ENCODE data around the gene RBM23.

Gene RBM23

GRCh38 chr14:22883173-22883976, 35.6 kb downstream of the RBM23 start, which contains the start of gene REM2:
TSS of gene REM2 (plus strand) at chr14:22883222. CDS start at chr14:22883288, 66 bp downstream.
- Histone ChIP-seq H3K4me1 (ENCODE audit: control insufficient read depth, insufficient read depth, low read length) (peaks cover 6% of the 10 kb centered on the region), H3K36me3 (ENCODE audit: control insufficient read depth in 2 of 2, insufficient read depth in 1 of 2, low read length in 2 of 2) (peaks cover 0 to 11% of the 10 kb centered on the region in 2 experiments; a peak in 2 of 3 replicates), H3K9me3 (ENCODE audit: control insufficient read depth, insufficient read depth, low read depth, low read length) (no peaks in the 10 kb centered on the region), H3K27ac (ENCODE audit: extremely low read depth, low read depth, low read length) (no peak within 1 kb of the TSS; the same call in 1 of the 2 replicates), H3K4me3 (ENCODE audit: low read depth, low read length) (no peak within 1 kb of the TSS; the same call in 1 of the 2 replicates)
- POLR2A ChIA-PET, result interaction anchor here (0.5 to 1.6 kb wide), 5 partner anchors 12 to 1253 kb away, joined by 3 to 10 read pairs (median 4); partner anchors contain the start of genes DAD1, LRP10 and PSME1
- CTCF ChIA-PET, result interaction anchor here (0.6 to 5.2 kb wide), 12 partner anchors 9 to 327 kb away, joined by 3 to 55 read pairs (median 4); partner anchors contain the start of gene LRP10
- peak; percentile 68 for TF ChIP-seq PRDM10 (tag by site-specific recombination; IDR thresholded peaks at IDR 0.05)
- peak; percentile 76; the same call in 1 of the 2 replicates for TF ChIP-seq ZBTB48 (tag by site-specific recombination; IDR thresholded peaks at IDR 0.05)
- TF ChIP-seq KLF17 (tag by site-specific recombination; IDR thresholded peaks at IDR 0.05), result no peak
- TF ChIP-seq ZNF311 (tag by site-specific recombination; IDR thresholded peaks at IDR 0.05; ENCODE audit: borderline replicate concordance), result no peak
- TF ChIP-seq ZNF654 (tag by site-specific recombination; IDR thresholded peaks at IDR 0.05; ENCODE audit: low read depth), result no peak
- TF ChIP-seq KLF9 (tag by site-specific recombination; IDR thresholded peaks at IDR 0.05; ENCODE audit: low read depth), result no peak
- TF ChIP-seq ZNF341 (tag by site-specific recombination; IDR thresholded peaks at IDR 0.05; ENCODE audit: low read depth), result peak; percentile 35; the same call in 1 of the 2 replicates
- TF ChIP-seq ZNF692 (tag by site-specific recombination; IDR thresholded peaks at IDR 0.05), result peak; percentile 67; the same call in 1 of the 2 replicates
- TF ChIP-seq ZNF843 (tag by site-specific recombination; IDR thresholded peaks at IDR 0.05), result no peak
- no peak for TF ChIP-seq ZNF169 (tag by site-specific recombination; IDR thresholded peaks at IDR 0.05)
- TF ChIP-seq ZBTB26 (tag by site-specific recombination; optimal IDR thresholded peaks at IDR 0.05), result peak; percentile 15
- peak; percentile 94 for TF ChIP-seq ZNF398 (tag by site-specific recombination; IDR thresholded peaks at IDR 0.05)
- no peak for TF ChIP-seq ZNF433 (tag by site-specific recombination; IDR thresholded peaks at IDR 0.05; ENCODE audit: low read depth)
- no peak for TF ChIP-seq ZNF488 (tag by site-specific recombination; IDR thresholded peaks at IDR 0.05)
- TF ChIP-seq IKZF3 (tag by site-specific recombination; IDR thresholded peaks at IDR 0.05), result 0 out of 2 replicates have a peak, but pooled peaks have one; percentile 16
- no peak for TF ChIP-seq ZNF2 (tag by site-specific recombination; IDR thresholded peaks at IDR 0.05)
- no peak for TF ChIP-seq YY2 (tag by site-specific recombination; IDR thresholded peaks at IDR 0.05)
- peak; percentile 51 for TF ChIP-seq GLIS1 (tag by site-specific recombination; IDR thresholded peaks at IDR 0.05)
- peak; percentile 35; the same call in 1 of the 2 replicates for TF ChIP-seq ZIC2 (tag by site-specific recombination; IDR thresholded peaks at IDR 0.05)
- TF ChIP-seq EGR2 (tag by site-specific recombination; IDR thresholded peaks at IDR 0.05; ENCODE audit: low read depth), result peak; percentile 99
